ENCODE results near the gene FTO. TPM values are rescaled to one million over a fixed set of nuclear protein-coding genes. Genes with fewer than 3 reads are reported as not detected.

The FTO gene
- total RNA-seq, 4 donors from 2014 or later: 21.3 to 50.5 (median 40.8) TPM

GRCh38 chr16:53741546-53741945 lies 37.6 kb downstream of the FTO start:
- Histone ChIP-seq H3K36me3 (no peaks in the 10 kb centered on the region), H3K9me3 (no peaks in the 10 kb centered on the region), H3K27ac (no peak overlapping the region), H3K4me3 (no peak overlapping the region), H3K27me3 (no peaks in the 10 kb centered on the region), H3K4me1 (peaks cover 6 to 43% (median 16%) of the 10 kb centered on the region in 4 donors)
- intact Hi-C loops (cut with DNase I; ENCODE audit: low total_unique reads): no loop called here
- WGBS, 2 donors (ENCODE audit: low coverage in 1 of 2): 92 to 97% methylated on average over 2 of the region's 2 CpGs
- TF ChIP-seq POLR2A (IDR thresholded peaks at IDR 0.05): no peak
- no peak for TF ChIP-seq CTCF (IDR thresholded peaks at IDR 0.05)
- in situ Hi-C loops (cut with MboI; ENCODE audit: low pct_ligation_motif_present in 1 of 4, low pct_unique_long_range_greater_than_20kb in 1 of 4, low sequenced_read_pairs in 3 of 4): no loop called here
- DNase-seq: no peak

- Histone ChIP-seq H3K27ac (no peak overlapping the region), H3K4me3 (no peak overlapping the region), H3K4me1 (peaks cover 6 to 43% (median 16%) of the 10 kb centered on the region in 4 donors), H3K27me3 (no peaks in the 10 kb centered on the region), H3K36me3 (no peaks in the 10 kb centered on the region), H3K9me3 (no peaks in the 10 kb centered on the region)
- intact Hi-C loops (cut with DNase I; ENCODE audit: low total_unique reads) (no loop called here), in situ Hi-C loops (cut with MboI; ENCODE audit: low pct_ligation_motif_present in 1 of 4, low pct_unique_long_range_greater_than_20kb in 1 of 4, low sequenced_read_pairs in 3 of 4) (no loop called here)
- peak; percentile 30 for DNase-seq
- WGBS, 2 donors (ENCODE audit: low coverage in 1 of 2): 55 to 61% methylated on average over 3 of the region's 3 CpGs
- TF ChIP-seq POLR2AphosphoS5 (IDR thresholded peaks at IDR 0.05) (no peak), CTCF (IDR thresholded peaks at IDR 0.05) (peak; percentile 44 to 55 (median 50))
Observed at GRCh38 chr16:53743149-53743566, 39.2 kb downstream of the FTO start.

- no peak overlapping the region for H3K27ac ChIP-seq
- no peak for TF ChIP-seq POLR2A (IDR thresholded peaks at IDR 0.05)
- no peak for TF ChIP-seq POLR2AphosphoS5 (IDR thresholded peaks at IDR 0.05)
- intact Hi-C loops (cut with DNase I; ENCODE audit: low total_unique reads): no loop called here
- no peaks in the 10 kb centered on the region for H3K27me3 ChIP-seq
- in situ Hi-C loops (cut with MboI; ENCODE audit: low pct_ligation_motif_present in 1 of 4, low pct_unique_long_range_greater_than_20kb in 1 of 4, low sequenced_read_pairs in 3 of 4): no loop called here
- WGBS, 2 donors (ENCODE audit: low coverage in 1 of 2): 37 to 40% methylated on average over 3 of the region's 3 CpGs
- no peak overlapping the region for H3K4me3 ChIP-seq
- no peaks in the 10 kb centered on the region for H3K9me3 ChIP-seq
- DNase-seq: no peak
- peaks cover 6 to 43% (median 16%) of the 10 kb centered on the region in 4 donors for H3K4me1 ChIP-seq
- no peaks in the 10 kb centered on the region for H3K36me3 ChIP-seq
Observed at GRCh38 chr16:53744449-53744848, 40.5 kb downstream of the FTO start.

- no peak for DNase-seq
- 20 to 44% methylated on average over 1 to 3 of the region's 3 CpGs for WGBS, 2 donors (ENCODE audit: low coverage in 1 of 2)
- no peaks in the 10 kb centered on the region for H3K9me3 ChIP-seq
- intact Hi-C loops (cut with DNase I; ENCODE audit: low total_unique reads) (no loop called here), in situ Hi-C loops (cut with MboI; ENCODE audit: low pct_ligation_motif_present in 1 of 4, low pct_unique_long_range_greater_than_20kb in 1 of 4, low sequenced_read_pairs in 3 of 4) (no loop called here)
- H3K4me1 ChIP-seq: peaks cover 6 to 37% (median 16%) of the 10 kb centered on the region in 4 donors
- TF ChIP-seq EP300 (IDR thresholded peaks at IDR 0.05; ENCODE audit: low read depth) (no peak), POLR2A (IDR thresholded peaks at IDR 0.05) (no peak), CTCF (IDR thresholded peaks at IDR 0.05) (no peak), POLR2AphosphoS5 (IDR thresholded peaks at IDR 0.05) (no peak)
- H3K36me3 ChIP-seq: no peaks in the 10 kb centered on the region
- no peaks in the 10 kb centered on the region for H3K27me3 ChIP-seq
- peak overlapping the region in 1 of 4 donors; percentile 10 for H3K27ac ChIP-seq
- no peak overlapping the region for H3K4me3 ChIP-seq
Observed at GRCh38 chr16:53745086-53745485, 41.1 kb downstream of the FTO start.

GRCh38 chr16:53745753-53746266 lies 41.9 kb downstream of the FTO start:
- peak overlapping the region in 1 of 4 donors; percentile 10 for H3K27ac ChIP-seq
- intact Hi-C loops (cut with DNase I; ENCODE audit: low total_unique reads) (no loop called here), in situ Hi-C loops (cut with MboI; ENCODE audit: low pct_ligation_motif_present in 1 of 4, low pct_unique_long_range_greater_than_20kb in 1 of 4, low sequenced_read_pairs in 3 of 4) (no loop called here)
- TF ChIP-seq EP300 (IDR thresholded peaks at IDR 0.05; ENCODE audit: low read depth) (no peak), POLR2AphosphoS5 (IDR thresholded peaks at IDR 0.05) (no peak), CTCF (IDR thresholded peaks at IDR 0.05) (peak in 2 of 5 experiments; percentile 34 to 41), POLR2A (IDR thresholded peaks at IDR 0.05) (no peak)
- H3K4me3 ChIP-seq: no peak overlapping the region
- 56 to 75% methylated on average over 2 to 4 of the region's 4 CpGs for WGBS, 2 donors (ENCODE audit: low coverage in 1 of 2)
- no peaks in the 10 kb centered on the region for H3K36me3 ChIP-seq
- DNase-seq: no peak
- peaks cover 6 to 32% (median 16%) of the 10 kb centered on the region in 4 donors for H3K4me1 ChIP-seq
- no peaks in the 10 kb centered on the region for H3K27me3 ChIP-seq
- H3K9me3 ChIP-seq: no peaks in the 10 kb centered on the region
